GM12874 (cell line): Measurements from ENCODE around the gene PLEKHH2.

Experiments
- CTCF ChIP-seq: IDR thresholded peaks from 2 replicates; pipeline ENCODE4 v1.5.1; 2011; ENCODE audit warnings: low read depth, mild to moderate bottlenecking, control low read depth, low read length, moderate library complexity; ENCODE audit not compliant: insufficient read depth

PLEKHH2 gene

GRCh38 chr2:43749583-43749982 lies 112.5 kb downstream of the PLEKHH2 start:
- TF ChIP-seq CTCF = no peak

GRCh38 chr2:43751476-43751990 lies 114.5 kb downstream of the PLEKHH2 start:
- TF ChIP-seq CTCF = no peak

- no peak for TF ChIP-seq CTCF
These were observed 115.2 kb downstream of the PLEKHH2 start for GRCh38 chr2:43752302-43752701.

- TF ChIP-seq CTCF = no peak
These were observed 117.1 kb downstream of the PLEKHH2 start for GRCh38 chr2:43754180-43754579.

DNA sequence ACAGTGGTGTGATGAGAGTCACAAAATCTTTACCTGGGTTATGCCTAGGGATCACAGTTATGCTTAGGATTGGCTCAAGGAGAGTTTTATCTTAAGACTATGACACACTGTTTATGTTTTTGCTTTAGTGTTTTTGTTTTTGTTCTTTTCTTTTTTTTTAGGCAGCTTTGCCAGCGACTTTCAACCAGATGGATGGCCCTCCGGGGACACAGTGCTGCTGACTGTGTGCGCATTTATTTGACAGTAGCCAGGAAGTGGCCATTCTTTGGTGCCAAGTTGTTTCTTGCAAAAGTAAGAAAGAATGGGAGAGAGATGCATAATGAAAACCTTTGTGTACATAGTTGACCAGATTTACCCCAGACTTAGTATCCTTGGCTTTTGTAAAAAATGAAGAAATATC lies 121.7 kb downstream of the PLEKHH2 start:
- no peak for TF ChIP-seq CTCF

DNA sequence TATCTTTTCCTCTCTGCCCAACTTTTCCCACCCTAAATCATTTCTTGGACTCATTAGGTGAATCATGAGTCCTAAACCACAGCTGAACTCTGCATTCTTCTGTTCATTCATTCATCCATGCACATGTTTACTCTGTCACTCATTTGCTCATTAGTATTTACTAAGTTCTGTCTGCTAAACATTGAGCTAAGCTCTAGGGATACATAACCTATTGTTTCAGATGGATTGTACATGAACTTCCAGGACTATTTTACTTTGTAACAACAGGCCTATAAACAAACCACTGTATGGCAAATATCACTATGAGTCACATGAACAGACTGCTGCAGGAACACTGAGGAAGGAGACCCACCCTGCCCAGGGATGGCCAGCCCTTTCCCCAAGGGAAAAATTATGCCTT lies 122.1 kb downstream of the PLEKHH2 start:
- TF ChIP-seq CTCF = no peak

GRCh38 chr2:43762286-43762685 lies 125.2 kb downstream of the PLEKHH2 start:
- no peak for TF ChIP-seq CTCF
